ENCODE results near the gene ZNF468.
"Not testable (repeated sequence)": the region's sequence is repeated elsewhere in the genome, so short reads cannot be mapped to it uniquely, and the experiment has no call there.

ZNF468 gene

DNA sequence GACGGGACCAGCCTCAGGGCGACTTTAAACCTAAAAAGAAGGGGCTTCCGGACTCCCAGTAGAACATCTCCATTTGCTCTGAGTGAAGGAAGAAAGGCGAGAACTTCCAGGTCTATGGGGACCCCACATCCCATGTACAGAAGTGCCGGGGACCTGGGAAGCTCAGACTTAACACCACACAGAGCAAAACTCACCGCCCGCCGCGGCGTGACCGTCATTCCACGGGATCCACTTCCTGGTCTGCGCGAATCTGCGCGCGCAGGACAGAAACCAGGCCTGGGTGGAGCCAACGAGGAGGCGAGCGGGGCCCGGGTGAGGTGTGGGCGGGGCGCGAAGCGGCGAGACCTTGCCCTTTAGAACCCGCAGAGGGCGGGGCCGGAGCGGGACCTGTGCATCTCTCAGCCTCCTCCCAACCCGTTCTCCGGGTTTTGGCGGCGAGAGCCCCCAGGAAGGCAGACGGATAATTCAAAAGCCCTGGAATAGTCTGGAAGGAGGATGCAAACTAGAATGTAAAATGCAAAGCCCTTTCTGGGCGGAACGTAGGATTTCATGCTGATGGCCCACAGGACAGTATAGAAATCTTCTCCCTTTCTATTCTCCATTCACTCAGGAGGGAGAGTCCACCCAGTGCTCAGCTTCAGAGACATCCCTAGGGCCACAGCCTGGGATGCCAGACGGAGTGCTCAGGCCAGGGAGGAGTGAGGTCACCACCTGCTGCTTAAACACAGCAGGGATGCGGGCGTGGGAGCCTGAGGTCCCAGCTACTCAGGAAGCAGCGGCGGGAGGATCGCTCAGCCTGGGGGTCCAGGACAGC lies at the start of gene ZNF468:
ZNF468 (minus strand) TSS at position 242 of the 814 bp plus-strand sequence. CDS start 3,347 bp downstream, outside the sequence.
- DNase-seq (ENCODE audit: low read depth in 2 of 2) = peak; percentile 32 to 33

DNA sequence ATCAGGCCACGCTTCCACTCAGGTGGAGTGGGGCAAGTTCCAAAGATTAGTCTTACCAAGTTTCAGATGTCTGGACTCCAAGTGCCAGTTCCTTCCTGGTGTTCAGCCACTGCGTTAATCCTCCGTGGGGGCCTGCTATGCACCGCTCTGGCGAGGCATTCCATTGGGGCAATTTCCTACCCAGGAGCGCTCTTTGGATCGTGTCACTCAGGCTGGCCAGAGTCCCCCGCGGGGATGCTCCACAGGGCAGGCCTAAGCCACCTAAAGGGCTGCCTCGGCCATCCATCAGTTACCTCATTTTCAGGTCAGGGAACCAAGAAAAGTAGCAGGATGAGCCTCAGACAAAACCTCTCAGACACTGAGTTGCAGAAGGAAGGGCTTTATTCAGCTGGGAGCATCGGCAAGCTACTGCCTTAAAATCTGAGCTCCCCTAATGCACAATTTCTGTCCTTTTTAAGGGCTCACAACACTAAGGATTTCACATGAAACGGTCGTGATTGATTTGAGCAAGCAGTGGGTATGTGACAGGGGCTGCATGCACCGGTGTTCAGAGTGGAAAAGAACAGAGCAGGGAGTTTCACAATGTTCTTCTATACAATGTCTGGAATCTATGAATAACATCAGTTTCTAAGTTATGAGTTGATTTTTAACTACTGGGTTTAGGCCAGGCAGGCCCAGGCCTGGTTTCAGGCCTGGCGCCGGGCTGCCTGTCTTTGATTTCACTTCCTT lies 46.8 kb upstream of the ZNF468 start:
- not testable (repeated sequence) for DNase-seq (ENCODE audit: low read depth in 2 of 2)

DNA sequence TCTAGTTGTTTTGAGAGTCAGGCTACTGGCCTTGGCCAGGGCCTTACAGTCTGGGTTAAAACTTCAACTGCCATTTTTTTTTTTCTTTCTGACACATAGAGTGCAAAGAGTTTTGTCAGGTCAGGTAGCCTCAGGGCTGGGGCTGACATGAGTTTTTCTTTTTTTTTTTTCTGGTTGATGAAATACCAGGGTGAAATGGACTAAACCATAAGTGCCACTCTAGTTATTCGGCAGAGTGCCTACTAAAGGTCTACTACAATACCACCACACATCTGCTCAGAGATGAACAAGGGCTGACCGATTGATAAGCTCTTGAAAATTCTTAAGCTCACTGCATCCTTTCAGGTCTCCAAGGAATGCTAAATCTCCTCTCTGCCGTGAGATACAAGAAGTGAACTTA lies 44.4 kb upstream of the ZNF468 start:
- no peak for DNase-seq (ENCODE audit: low read depth in 2 of 2)

GRCh38 chr19:52898596-52898995 lies 41.2 kb upstream of the ZNF468 start:
- not testable (repeated sequence) for DNase-seq (ENCODE audit: low read depth in 2 of 2)

DNA sequence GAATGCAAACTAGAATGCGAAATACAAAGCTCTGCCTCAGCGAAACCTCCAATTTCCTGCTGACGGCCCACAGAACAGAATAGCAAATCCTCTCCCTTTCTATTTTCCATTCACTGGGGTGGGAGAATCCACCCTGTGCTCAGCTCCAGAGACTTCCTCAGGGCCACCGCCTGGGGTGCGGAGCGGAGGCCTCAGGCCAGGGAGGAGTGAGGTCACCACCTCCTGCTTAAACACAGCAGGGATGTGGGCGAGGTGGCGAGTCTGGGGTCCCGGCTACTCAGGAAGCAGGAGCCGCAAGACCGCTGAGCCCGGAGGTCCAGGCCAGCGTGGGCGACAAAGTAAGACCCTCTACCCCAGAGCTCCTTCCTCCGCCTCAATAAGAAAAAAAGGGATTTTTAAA lies 40.7 kb upstream of the ZNF468 start:
- DNase-seq (ENCODE audit: low read depth in 2 of 2) = no peak

DNA sequence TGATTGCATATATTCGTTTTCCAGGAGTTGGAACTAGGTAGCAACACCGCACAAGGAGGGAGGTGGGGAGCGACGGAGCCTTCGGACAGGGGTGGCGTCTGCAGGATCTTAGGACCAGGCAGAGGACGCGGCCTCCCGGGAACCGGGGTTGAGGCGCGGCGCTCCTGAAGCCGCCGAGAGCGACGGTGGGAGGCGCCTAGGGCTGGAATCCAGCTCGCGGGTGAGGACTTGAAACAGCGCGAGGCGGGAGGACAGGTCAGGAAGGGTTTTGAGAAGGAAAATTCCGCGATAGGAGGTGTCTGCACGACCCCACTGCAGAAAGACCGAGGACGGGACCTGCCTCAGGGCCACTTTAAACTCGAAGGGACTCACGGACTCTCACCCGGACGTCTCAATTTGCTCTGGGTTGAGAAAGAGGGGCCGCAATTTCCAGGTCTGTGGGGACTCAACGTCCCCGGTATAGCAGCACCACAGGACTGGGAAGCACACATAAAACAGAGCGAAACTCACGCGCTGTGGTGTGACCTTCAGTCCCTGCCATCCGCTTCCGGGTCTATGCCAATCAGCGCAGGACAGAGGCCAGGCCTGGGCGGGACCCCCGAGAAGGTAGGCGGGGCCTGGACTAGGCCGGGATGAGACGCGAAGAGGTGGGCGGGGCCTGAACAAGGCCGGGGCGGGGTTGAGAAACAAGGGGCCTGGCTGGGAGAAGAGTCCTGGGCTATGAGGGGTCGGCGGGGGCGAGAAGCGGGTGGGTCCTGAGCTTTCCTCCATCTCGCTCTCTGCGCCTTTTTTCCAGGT lies 39.9 kb upstream of the ZNF468 start, which contains the start of gene ZNF320:
ZNF320 (minus strand) TSS at position 498 of the 798 bp plus-strand sequence. CDS start 7,380 bp downstream, outside the sequence.
- peak; percentile 72 to 77 for DNase-seq (ENCODE audit: low read depth in 2 of 2)

- no peak for DNase-seq (ENCODE audit: low read depth in 2 of 2)
These were observed 39.2 kb upstream of the ZNF468 start for GRCh38 chr19:52896431-52897137.

DNA sequence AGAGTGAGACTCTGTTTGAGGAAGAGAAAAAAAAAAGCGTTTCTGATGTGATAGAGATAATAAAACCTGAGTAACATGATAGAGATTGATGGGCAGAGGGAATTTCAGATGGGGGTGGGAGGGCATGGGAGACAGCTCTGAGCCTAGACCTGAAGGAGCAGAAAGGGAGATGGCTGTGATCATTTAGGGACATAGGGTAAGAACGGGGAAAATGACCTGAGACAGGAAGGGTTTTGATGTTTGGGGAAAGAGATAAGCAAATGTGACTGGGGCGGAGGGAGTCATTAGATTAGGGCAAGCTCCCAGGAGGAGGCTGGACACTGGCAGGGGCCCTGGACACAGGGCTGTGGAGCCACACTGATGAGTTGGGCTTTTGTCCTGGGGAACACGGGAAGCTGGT lies 33.9 kb upstream of the ZNF468 start:
- DNase-seq (ENCODE audit: low read depth in 2 of 2) = no peak

DNA sequence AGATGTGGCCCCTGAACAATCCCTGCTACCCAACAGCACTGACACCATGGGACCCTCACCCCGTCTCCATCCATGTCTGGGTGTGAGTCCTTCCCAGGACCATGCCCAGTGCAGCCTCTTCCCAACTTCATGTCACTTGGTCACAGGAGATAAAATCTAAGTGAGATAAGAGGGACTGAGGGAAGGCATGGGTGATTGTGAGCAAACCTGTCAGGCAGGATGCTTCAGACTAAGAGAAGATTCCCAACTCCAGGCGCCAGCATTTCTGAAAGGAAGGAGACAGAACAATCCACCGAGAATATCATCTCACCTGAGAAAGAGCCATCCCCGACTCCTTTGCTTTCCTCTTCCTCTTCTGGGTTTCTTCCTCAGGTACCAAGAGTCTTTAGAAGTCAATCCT lies 32.5 kb upstream of the ZNF468 start:
- no peak for DNase-seq (ENCODE audit: low read depth in 2 of 2)

- DNase-seq (ENCODE audit: low read depth in 2 of 2) = no peak
These were observed 31.7 kb upstream of the ZNF468 start for GRCh38 chr19:52889076-52889475.

- DNase-seq (ENCODE audit: low read depth in 2 of 2) = no peak
These were observed 23.5 kb upstream of the ZNF468 start for GRCh38 chr19:52880895-52881389.

DNA sequence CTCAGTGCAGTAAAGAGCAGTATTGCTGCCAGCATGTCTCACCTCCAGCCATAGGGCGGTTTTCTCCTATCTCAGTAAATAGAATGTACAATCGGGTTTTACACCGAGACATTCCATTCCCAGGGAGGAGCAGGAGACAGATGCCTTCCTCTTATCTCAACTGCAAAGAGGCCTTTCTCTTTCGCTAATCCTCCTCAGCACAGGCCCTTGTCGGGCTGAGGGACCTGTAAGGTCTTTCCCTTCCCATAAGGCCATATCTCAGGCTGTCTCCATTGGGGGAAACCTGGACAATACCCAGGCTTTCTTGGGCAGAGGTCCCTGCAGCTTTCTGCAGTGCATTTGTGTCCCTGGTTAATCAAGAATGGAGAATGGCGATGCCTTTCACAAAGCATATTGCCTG lies 15.6 kb upstream of the ZNF468 start:
- DNase-seq (ENCODE audit: low read depth in 2 of 2) = not testable (repeated sequence)

DNA sequence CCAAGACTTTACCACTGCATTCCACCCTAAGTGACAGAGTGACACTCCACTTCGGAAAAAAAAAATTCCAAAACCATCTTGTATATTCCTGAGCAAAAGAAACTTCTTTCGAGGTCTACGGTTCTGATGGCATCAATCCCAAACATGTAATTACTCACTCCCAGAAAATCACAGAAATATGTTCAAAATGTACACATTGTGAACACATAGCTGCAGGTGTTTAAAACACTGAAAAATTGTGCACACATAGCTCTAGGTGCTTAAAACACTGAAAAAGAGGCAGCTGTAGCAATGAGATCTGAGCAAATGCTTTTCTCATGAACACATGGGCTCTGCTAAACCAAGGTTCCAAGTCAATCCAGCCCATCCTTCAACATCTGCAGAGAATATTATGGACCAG lies 14.0 kb upstream of the ZNF468 start:
- no peak for DNase-seq (ENCODE audit: low read depth in 2 of 2)

- DNase-seq (ENCODE audit: low read depth in 2 of 2) = not testable (repeated sequence)
These were observed 10.6 kb upstream of the ZNF468 start for GRCh38 chr19:52868031-52868430.

DNA sequence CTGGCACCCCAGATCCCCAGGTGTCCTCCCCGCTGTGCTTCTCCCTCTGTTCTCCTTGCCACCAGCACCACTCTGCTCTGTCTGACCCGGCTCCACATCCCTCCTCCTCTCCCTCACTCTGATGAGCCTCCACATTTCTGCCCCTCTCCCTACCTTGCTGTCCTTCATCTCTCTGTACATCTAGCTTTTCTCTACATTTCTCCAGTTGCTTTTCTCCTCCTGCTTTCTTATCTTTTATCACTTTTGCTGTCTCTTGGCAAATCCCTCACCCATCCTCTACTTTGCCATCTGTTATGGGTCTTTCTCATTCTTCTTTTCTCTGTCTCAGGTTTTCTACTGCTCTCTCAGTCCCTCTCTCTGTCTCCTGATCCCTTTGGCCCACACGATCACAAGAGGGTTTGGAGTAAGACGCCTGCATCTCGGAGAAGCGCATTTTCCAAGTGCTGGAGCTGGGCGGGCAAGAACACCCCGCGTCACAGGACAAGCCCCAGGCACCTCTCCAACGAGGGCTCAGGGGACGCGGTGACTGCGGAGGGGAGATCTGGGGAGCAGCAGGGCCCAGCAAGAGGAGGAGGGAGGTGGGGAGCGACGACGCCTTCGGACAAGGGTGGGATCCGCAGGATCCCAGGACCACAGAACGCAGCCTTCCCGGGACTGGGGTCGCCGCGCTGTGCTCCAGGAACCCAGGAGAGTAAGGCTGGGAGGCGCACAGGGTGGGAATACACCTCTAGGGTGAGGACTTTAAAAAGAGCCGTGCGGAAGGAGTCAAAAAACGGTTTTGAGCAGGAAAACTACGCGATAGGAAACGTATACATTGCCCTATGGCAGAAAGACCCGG lies 660 bp downstream of the ZNF468 start:
- DNase-seq (ENCODE audit: low read depth in 2 of 2) = not testable (repeated sequence)

GRCh38 chr19:52847352-52847751 lies 10.1 kb downstream of the ZNF468 start:
- not testable (repeated sequence) for DNase-seq (ENCODE audit: low read depth in 2 of 2)

GRCh38 chr19:52840825-52841465 lies 16.5 kb downstream of the ZNF468 start:
- not testable (repeated sequence) for DNase-seq (ENCODE audit: low read depth in 2 of 2)

DNA sequence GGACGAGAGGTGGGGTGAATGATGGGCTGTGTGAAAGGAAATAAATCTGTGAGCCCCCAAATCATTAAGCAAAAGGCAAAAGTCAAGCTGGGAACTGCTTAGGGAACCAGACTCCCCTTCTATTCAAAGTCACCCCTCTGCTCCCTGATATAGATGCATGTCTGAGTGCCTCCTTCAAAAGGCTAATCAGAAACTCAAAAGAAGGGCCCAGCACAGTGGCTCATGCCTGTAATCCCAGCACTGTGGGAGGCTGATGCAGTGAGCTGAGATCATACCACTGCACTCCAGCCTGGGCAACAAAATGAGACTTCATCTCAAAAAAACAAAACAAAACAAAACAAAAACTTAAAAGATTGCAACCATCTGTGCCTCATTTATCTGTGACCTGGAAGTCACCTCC lies 23.1 kb downstream of the ZNF468 start:
- DNase-seq (ENCODE audit: low read depth in 2 of 2) = not testable (repeated sequence)

DNA sequence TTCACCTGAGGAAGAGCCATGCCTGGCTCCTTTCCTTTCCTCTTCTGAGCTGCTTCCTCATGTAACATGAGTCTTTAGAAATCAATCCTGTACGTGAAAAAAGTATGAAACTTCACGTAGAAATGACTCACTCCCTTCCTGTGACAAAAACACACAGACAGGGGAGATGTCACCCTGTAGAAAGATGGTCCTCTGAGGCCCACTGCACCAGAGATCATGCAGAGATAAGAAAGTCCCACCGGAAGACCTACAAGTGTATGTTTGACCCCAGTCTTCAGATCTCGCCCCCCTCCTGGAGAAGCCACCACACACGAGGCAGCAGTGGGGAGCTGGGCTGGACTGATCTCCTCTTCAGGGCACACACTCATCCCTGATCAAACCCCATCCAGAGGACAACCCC lies 23.9 kb downstream of the ZNF468 start:
- DNase-seq (ENCODE audit: low read depth in 2 of 2) = not testable (repeated sequence)

- DNase-seq (ENCODE audit: low read depth in 2 of 2) = not testable (repeated sequence)
These were observed 27.6 kb downstream of the ZNF468 start for GRCh38 chr19:52829866-52830265.

All from stimulated activated CD4-positive, alpha-beta T cell treated with anti-CD3 and anti-CD28 coated beads, Interleukin-1b, Interleukin-23, amount 100 ng/mL, for 1 hour (primary cell).